A673 (cell line): Measurements from ENCODE around the gene STXBP2. TPM values are rescaled to one million over a fixed set of nuclear protein-coding genes. Genes with fewer than 3 reads are reported as not detected.

Source experiments
- BruUV-seq: library from RNA; stranded (reverse); fragments of 400-500 nt; replicated peaks from 2 replicates; lab custom pipeline; 2021; lab: Mats Ljungman, UMichigan
- CTCF ChIA-PET: fragments of 300-600 bp; sonication (Branson Sonifier 250); formaldehyde crosslinking; loops from one replicate; lab custom pipeline; 2022; ENCODE audit warnings: antibody characterized with exemption; lab: Charles Lee
- POLR2A ChIA-PET: fragments of 300-600 bp; sonication (Branson Sonifier 250); formaldehyde crosslinking; loops from one replicate; lab custom pipeline; 2022; ENCODE audit warnings: antibody characterized with exemption; ENCODE audit not compliant: low non-redundant PET; lab: Charles Lee
- DNase-seq: peaks from one replicate; pipeline ENCODE4 v3.0.0-alpha.2; 2015; ENCODE audit warnings: low spot score
- H3K27ac ChIP-seq: fragments of 200-600 bp; sonication (generic); 2 replicates; pipeline ENCODE4 v1.5.1; 2016; ENCODE audit warnings: mixed run types, low read depth, mild to moderate bottlenecking, mixed read lengths, antibody characterized with exemption, low read length; ENCODE audit not compliant: poor library complexity, severe bottlenecking
- H3K27me3 ChIP-seq: fragments of 200-600 bp; sonication (generic); replicated peaks from 2 replicates; pipeline ENCODE4 v1.6.1; 2017; ENCODE audit warnings: mixed run types, low read depth, mild to moderate bottlenecking, mixed read lengths, antibody characterized with exemption, low read length; ENCODE audit not compliant: insufficient read depth, poor library complexity
- H3K36me3 ChIP-seq: fragments of 200-600 bp; sonication (generic); 2 replicates; pipeline ENCODE4 v1.6.1; 2016; ENCODE audit warnings: mixed run types, mild to moderate bottlenecking, mixed read lengths, antibody characterized with exemption, low read length; ENCODE audit not compliant: insufficient read depth, poor library complexity, severe bottlenecking
- H3K4me1 ChIP-seq: fragments of 200-600 bp; sonication (generic); 2 replicates; pipeline ENCODE4 v1.6.1; 2017; ENCODE audit warnings: mixed run types, mild to moderate bottlenecking, mixed read lengths, antibody characterized with exemption, low read length; ENCODE audit not compliant: insufficient read depth, poor library complexity, severe bottlenecking
- H3K4me3 ChIP-seq: fragments of 200-600 bp; sonication (generic); 2 replicates; pipeline ENCODE4 v1.5.1; 2016; ENCODE audit warnings: low read depth, mixed run types, mild to moderate bottlenecking, mixed read lengths, low read length; ENCODE audit not compliant: poor library complexity, severe bottlenecking
- H3K9me3 ChIP-seq: fragments of 200-600 bp; sonication (generic); 2 replicates; pipeline ENCODE4 v1.6.1; 2016; ENCODE audit warnings: mixed run types, low read depth, mild to moderate bottlenecking, mixed read lengths, antibody characterized with exemption, low read length; ENCODE audit not compliant: poor library complexity, severe bottlenecking
- CTCF ChIP-seq: fragments of 300-800, 200-600 bp; sonication (generic); conservative IDR thresholded peaks from 2 replicates; pipeline ENCODE4 v1.5.1; 2017; ENCODE audit warnings: low read depth, mild to moderate bottlenecking, antibody characterized with exemption, low read length, moderate library complexity, mixed read lengths
- EZH2 ChIP-seq: fragments of 200-600 bp; sonication (generic); IDR thresholded peaks from 2 replicates; pipeline ENCODE4 v1.6.1; 2017; ENCODE audit warnings: borderline replicate concordance, low read depth, mild to moderate bottlenecking, mixed read lengths, antibody characterized with exemption, low read length; ENCODE audit not compliant: poor library complexity, severe bottlenecking
- intact Hi-C: fragments of 100-400 bp; cut with micrococcal nuclease; formaldehyde crosslinking; loops from one replicate; pipeline ENCODE4 v1.10.0; 2022; ENCODE audit not compliant: unreplicated experiment
- total RNA-seq: library from RNA; stranded (reverse); gene quantifications from 2 replicates; pipeline ENCODE4 v1.2.3, GENCODE V29; 2021

The STXBP2 gene
- total RNA-seq, 1 experiment from 2014 or later: 49.8 TPM

GRCh38 chr19:7680606-7681339, 43.9 kb downstream of the STXBP2 start, which contains the start of gene TRAPPC5:
Gene TRAPPC5 (plus strand): TSS chr19:7680833. CDS start chr19:7682254, 1,421 bp downstream.
- Histone ChIP-seq H3K36me3 (peaks cover 9% of the 10 kb centered on the region), H3K27ac (peak within 1 kb of the TSS; percentile 76), H3K4me3 (peak within 1 kb of the TSS; percentile 97), H3K9me3 (no peaks in the 10 kb centered on the region), H3K4me1 (peaks cover 15% of the 10 kb centered on the region), H3K27me3 (no peaks in the 10 kb centered on the region)
- TF ChIP-seq CTCF (peak; percentile 67), EZH2 (no peak)
- CTCF ChIA-PET: interaction anchor here (0.5 to 2.2 kb wide), 18 partner anchors 16 to 511 kb away, joined by 3 to 37 read pairs (median 4); partner anchors contain the start of genes PET100 and XAB2
- peak; percentile 89 for DNase-seq
- BruUV-seq: no TSS peak
- intact Hi-C loops: loop anchor here (1.0 to 5.0 kb wide), 4 partner anchors 28 to 313 kb away; no protein-coding TSS in a partner anchor
- POLR2A ChIA-PET: interaction anchor here (0.6 kb wide), 1 partner anchor 149 kb away, joined by 3 read pairs; no protein-coding TSS in a partner anchor

- Histone ChIP-seq H3K4me3 (peak overlapping the region; percentile 97), H3K27ac (peak overlapping the region; percentile 76), H3K36me3 (peaks cover 9% of the 10 kb centered on the region), H3K4me1 (peaks cover 15% of the 10 kb centered on the region), H3K27me3 (no peaks in the 10 kb centered on the region), H3K9me3 (no peaks in the 10 kb centered on the region)
- DNase-seq: peak; percentile 89
- intact Hi-C loops: loop anchor here (2.0 to 5.0 kb wide), 3 partner anchors 29 to 314 kb away; no protein-coding TSS in a partner anchor
- peak; percentile 64 for TF ChIP-seq CTCF
- no peak for TF ChIP-seq EZH2
- no TSS peak for BruUV-seq
- CTCF ChIA-PET: interaction anchor here (0.5 to 2.2 kb wide), 18 partner anchors 15 to 512 kb away, joined by 3 to 37 read pairs (median 4); partner anchors contain the start of genes PET100 and XAB2
- POLR2A ChIA-PET: interaction anchor here (0.6 kb wide), 1 partner anchor 149 kb away, joined by 3 read pairs; no protein-coding TSS in a partner anchor
Measured at GRCh38 chr19:7681340-7682174, 44.6 kb downstream of the STXBP2 start.
